Smooth muscle cell (in vitro differentiated cells): ENCODE results near the gene PTPRA. TPM values are rescaled to one million over a fixed set of nuclear protein-coding genes. Genes with fewer than 3 reads are reported as not detected.

Experiments used
- DNase-seq: peaks from one replicate; lab custom pipeline; 2025; ENCODE audit not compliant: unreplicated experiment; lab: John Stamatoyannopoulos, UW
- H2AFZ ChIP-seq: fragments of 200-600 bp; sonication (generic); 2 replicates; pipeline ENCODE4 v1.6.0; 2016; ENCODE audit warnings: antibody characterized with exemption, low read depth, mild to moderate bottlenecking
- H3F3A ChIP-seq: fragments of 200-600 bp; sonication (generic); 2 replicates; pipeline ENCODE4 v1.6.0; 2017; ENCODE audit warnings: antibody characterized with exemption, low read depth
- H3K27ac ChIP-seq: fragments of 200-600 bp; sonication (generic); 2 replicates; pipeline ENCODE4 v1.5.1; 2016; ENCODE audit warnings: low read depth, mild to moderate bottlenecking
- H3K27me3 ChIP-seq: fragments of 200-600 bp; sonication (generic); 2 replicates; pipeline ENCODE4 v1.6.1; 2016; ENCODE audit warnings: low read depth, mild to moderate bottlenecking
- H3K36me3 ChIP-seq: fragments of 200-600 bp; sonication (generic); 2 replicates; pipeline ENCODE4 v1.5.1; 2016; ENCODE audit warnings: low read depth
- H3K4me1 ChIP-seq: fragments of 200-600 bp; sonication (generic); 2 replicates; pipeline ENCODE4 v1.5.1; 2016; ENCODE audit warnings: low read depth
- H3K4me2 ChIP-seq: fragments of 200-600 bp; sonication (generic); 2 replicates; pipeline ENCODE4 v1.6.0; 2016; ENCODE audit warnings: mild to moderate bottlenecking
- H3K4me3 ChIP-seq: fragments of 200-600 bp; sonication (generic); 2 replicates; pipeline ENCODE4 v1.5.1; 2016; ENCODE audit warnings: mild to moderate bottlenecking
- H3K79me2 ChIP-seq: fragments of 200-600 bp; sonication (generic); 2 replicates; pipeline ENCODE4 v1.6.0; 2016; ENCODE audit warnings: low read depth, mild to moderate bottlenecking
- H3K9ac ChIP-seq: fragments of 200-600 bp; sonication (generic); 2 replicates; pipeline ENCODE4 v1.6.0; 2016; ENCODE audit warnings: low read depth
- H3K9me3 ChIP-seq: fragments of 200-600 bp; sonication (generic); replicated peaks from 2 replicates; pipeline ENCODE4 v1.5.1; 2016; ENCODE audit warnings: low read depth
- H4K20me1 ChIP-seq: fragments of 200-600 bp; sonication (generic); 2 replicates; pipeline ENCODE4 v1.6.0; 2016; ENCODE audit warnings: low read depth
- WGBS: methylation state at CpG from one replicate; pipeline ENCODE4 v1.1.7; 2016; ENCODE audit warnings: low lambda C conversion rate; 5-methylcytosine and 5-hydroxymethylcytosine counted together
- polyA plus RNA-seq: library from polyadenylated mRNA; unstranded; fragments of >200 nt; fragmentation: Nextera tagmentation; extraction: Ambion mirVana; gene quantifications from 2 replicates; pipeline ENCODE4 v1.2.1, GENCODE V29; 2016
- total RNA-seq: library from RNA; depleted of rRNA; stranded (reverse); fragments of >200 nt; gene quantifications from 2 replicates; pipeline ENCODE4 v1.2.3, GENCODE V29; 2014
- TF ChIP-seq, protein P1 (sequence below): fragments of 200-600 bp; sonication (generic); IDR thresholded peaks from 2 replicates; pipeline ENCODE4 v1.5.1; 2017; ENCODE audit warnings: borderline replicate concordance, mild to moderate bottlenecking, antibody characterized with exemption; ENCODE audit not compliant: insufficient read depth, poor library complexity, severe bottlenecking

PTPRA gene
- total and polyA plus RNA-seq, 2 experiments from 2014 or later, result 38.4 to 48.9 TPM

DNA sequence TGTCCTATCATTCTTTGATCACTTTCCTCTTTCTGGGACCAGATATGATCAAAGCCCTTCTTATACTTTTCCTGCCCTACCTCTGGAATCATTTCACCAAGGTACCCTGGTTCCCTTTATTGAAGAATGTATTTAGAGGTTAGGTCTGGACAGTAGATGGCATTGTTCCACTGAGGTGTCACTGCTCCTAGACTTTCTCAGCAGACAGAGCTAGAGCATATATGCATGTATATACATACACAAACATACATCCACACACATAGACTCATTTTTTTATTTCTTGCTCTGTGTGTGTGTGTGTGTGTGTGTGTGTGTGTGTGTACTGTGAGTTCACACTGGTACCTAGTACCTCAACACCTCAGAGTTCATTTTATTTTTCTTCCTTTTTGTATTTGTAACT, 40.9 kb downstream of the PTPRA start:
- no peak overlapping the region for H3K9ac ChIP-seq
- no peak overlapping the region for H3K4me3 ChIP-seq
- TF ChIP-seq, protein P1, sequence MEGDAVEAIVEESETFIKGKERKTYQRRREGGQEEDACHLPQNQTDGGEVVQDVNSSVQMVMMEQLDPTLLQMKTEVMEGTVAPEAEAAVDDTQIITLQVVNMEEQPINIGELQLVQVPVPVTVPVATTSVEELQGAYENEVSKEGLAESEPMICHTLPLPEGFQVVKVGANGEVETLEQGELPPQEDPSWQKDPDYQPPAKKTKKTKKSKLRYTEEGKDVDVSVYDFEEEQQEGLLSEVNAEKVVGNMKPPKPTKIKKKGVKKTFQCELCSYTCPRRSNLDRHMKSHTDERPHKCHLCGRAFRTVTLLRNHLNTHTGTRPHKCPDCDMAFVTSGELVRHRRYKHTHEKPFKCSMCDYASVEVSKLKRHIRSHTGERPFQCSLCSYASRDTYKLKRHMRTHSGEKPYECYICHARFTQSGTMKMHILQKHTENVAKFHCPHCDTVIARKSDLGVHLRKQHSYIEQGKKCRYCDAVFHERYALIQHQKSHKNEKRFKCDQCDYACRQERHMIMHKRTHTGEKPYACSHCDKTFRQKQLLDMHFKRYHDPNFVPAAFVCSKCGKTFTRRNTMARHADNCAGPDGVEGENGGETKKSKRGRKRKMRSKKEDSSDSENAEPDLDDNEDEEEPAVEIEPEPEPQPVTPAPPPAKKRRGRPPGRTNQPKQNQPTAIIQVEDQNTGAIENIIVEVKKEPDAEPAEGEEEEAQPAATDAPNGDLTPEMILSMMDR, result no peak
- no peak for DNase-seq
- H2AFZ ChIP-seq, result no peak overlapping the region
- H4K20me1 ChIP-seq, result peaks cover 73% of the 10 kb centered on the region
- no peaks in the 10 kb centered on the region for H3K36me3 ChIP-seq
- no peaks in the 10 kb centered on the region for H3K9me3 ChIP-seq
- H3K4me2 ChIP-seq, result no peak overlapping the region
- H3K79me2 ChIP-seq, result peaks cover 25% of the 10 kb centered on the region
- H3K27me3 ChIP-seq, result no peaks in the 10 kb centered on the region
- H3K4me1 ChIP-seq, result no peaks in the 10 kb centered on the region
- no peaks in the 10 kb centered on the region for H3F3A ChIP-seq
- H3K27ac ChIP-seq, result no peak overlapping the region

DNA sequence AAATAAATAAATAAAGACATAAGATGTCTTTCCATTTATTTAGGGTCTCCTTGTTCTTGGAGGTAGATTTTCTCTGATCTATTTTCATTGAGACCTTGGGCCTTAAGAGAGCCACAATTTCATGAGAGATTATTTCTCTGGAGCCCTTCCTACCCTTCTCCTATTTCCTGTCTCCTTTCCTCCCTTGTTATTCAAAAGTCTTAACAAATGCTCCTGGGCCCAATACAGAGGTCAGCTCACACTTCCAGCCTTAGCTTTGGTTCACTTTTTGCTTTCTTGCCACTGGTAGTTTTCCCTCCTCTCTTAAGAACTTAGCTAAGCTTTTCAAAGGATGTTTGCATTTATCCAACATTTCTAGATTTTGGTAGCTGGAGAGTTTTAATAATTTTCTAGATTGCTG, 44.0 kb downstream of the PTPRA start:
- Histone ChIP-seq H3K79me2 (peaks cover 22% of the 10 kb centered on the region), H3K27me3 (no peaks in the 10 kb centered on the region), H3F3A (no peaks in the 10 kb centered on the region), H3K4me2 (no peak overlapping the region), H3K4me3 (no peak overlapping the region), H3K36me3 (no peaks in the 10 kb centered on the region), H3K27ac (no peak overlapping the region), H3K4me1 (no peaks in the 10 kb centered on the region), H4K20me1 (peaks cover 80% of the 10 kb centered on the region), H2AFZ (no peak overlapping the region), H3K9ac (no peak overlapping the region), H3K9me3 (no peaks in the 10 kb centered on the region)
- TF ChIP-seq, protein P1, result no peak
- no peak for DNase-seq

DNA sequence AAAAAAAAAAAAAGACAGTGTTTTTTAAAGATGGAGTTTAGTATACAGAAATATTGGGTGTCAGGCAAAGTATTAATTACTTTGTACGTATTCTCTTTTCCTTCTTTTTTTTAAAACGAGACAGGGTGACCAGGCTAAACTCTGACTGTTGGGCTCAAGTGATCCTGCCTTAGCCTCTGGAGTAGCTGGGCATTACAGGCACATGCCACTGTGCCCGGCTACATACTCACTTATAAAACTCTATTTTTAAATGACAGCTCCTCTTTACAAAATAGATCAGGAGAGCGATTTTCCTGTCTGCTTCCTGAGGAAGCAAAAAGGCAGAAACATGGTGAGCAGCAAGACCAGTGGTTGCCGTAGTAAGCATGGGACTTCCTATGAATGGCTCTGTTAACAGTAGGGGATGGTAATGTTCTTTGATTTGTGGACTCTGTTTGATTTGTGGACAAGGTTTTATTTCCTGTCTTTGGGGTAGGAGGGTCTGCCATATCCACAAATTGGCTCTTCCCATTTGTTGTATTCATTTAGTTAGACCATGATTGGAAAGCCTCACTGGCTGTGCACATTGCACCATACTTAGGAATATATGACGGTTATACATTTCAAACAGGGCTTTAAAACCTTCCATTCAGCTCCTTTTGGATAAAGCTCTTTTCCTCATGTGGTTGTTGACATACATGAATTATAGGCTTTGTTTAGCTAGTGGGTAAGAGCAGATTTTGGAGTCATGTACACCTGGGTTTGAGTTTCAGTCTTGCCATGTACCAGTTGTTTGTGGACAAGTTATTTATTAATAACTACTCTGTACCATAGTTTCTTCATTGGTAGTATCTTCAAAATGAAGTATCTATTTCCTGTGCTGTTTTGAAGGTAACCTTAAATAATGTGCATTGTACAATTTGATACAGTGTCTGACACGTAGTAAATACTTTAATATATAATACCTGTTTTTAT, 45.1 kb downstream of the PTPRA start:
- no peak for DNase-seq
- TF ChIP-seq, protein P1, result no peak
- Histone ChIP-seq H3K79me2 (peaks cover 22% of the 10 kb centered on the region), H3K4me3 (no peak overlapping the region), H3K9ac (no peak overlapping the region), H3F3A (no peaks in the 10 kb centered on the region), H2AFZ (no peak overlapping the region), H3K27me3 (no peaks in the 10 kb centered on the region), H3K36me3 (no peaks in the 10 kb centered on the region), H3K9me3 (no peaks in the 10 kb centered on the region), H3K4me2 (no peak overlapping the region), H3K27ac (no peak overlapping the region), H3K4me1 (no peaks in the 10 kb centered on the region), H4K20me1 (peaks cover 83% of the 10 kb centered on the region)
- WGBS, result 96% methylated on average over 7 of the region's 7 CpGs
